Thyroid gland (tissue), 4 donors: ENCODE measurements around the gene KLF13. TPM values are rescaled to one million over a fixed set of nuclear protein-coding genes. Genes with fewer than 3 reads are reported as not detected.

Experiments
- DNase-seq, 2 donors: peaks; one replicate each; pipeline ENCODE4 v3.0.0-alpha.2; 2019
- H3K27ac ChIP-seq, 3 donors: fragments of 200-600 bp; sonication (generic); 1 replicate in 2 of 3; 2 replicates in 1 of 3; pipeline ENCODE4 v1.5.1; 2016 to 2019; ENCODE audit warnings: mild to moderate bottlenecking in 1 of 3, moderate library complexity in 1 of 3
- H3K27me3 ChIP-seq: fragments of 200-600 bp; sonication (generic); one replicate; pipeline ENCODE4 v1.5.1; 2019
- H3K36me3 ChIP-seq, 2 donors: fragments of 200-600 bp; sonication (generic); one replicate each; pipeline ENCODE4 v1.5.1; 2016 to 2019
- H3K4me1 ChIP-seq, 2 donors: fragments of 200-600 bp; sonication (generic); one replicate each; pipeline ENCODE4 v1.5.1; 2017 to 2019
- H3K4me3 ChIP-seq, 3 donors: fragments of 200-600 bp; sonication (generic); replicated peaks in 1 of 3; 1 replicate in 2 of 3; 2 replicates in 1 of 3; pipeline ENCODE4 v1.5.1; 2016; ENCODE audit warnings: mild to moderate bottlenecking in 1 of 3
- H3K9me3 ChIP-seq: fragments of 200-600 bp; sonication (generic); one replicate; pipeline ENCODE4 v1.5.1; 2017
- POLR2A ChIP-seq, 2 donors: fragments of 450-650 bp; IDR thresholded peaks; one replicate each; pipeline ENCODE4 v1.6.1; 2017; ENCODE audit warnings: antibody characterized with exemption in 2 of 2, mild to moderate bottlenecking in 2 of 2, moderate library complexity in 1 of 2
- WGBS, 2 donors: methylation state at CpG; one replicate each; pipeline ENCODE4 v1.1.5; 2017; 5-methylcytosine and 5-hydroxymethylcytosine counted together
- intact Hi-C: fragments of 100-400 bp; cut with DNase I; formaldehyde crosslinking; loops from one replicate; pipeline ENCODE4 v1.15.1; 2023
- total RNA-seq, 4 donors: library from RNA; depleted of rRNA; stranded (reverse); fragments of >200 nt; gene quantifications; one replicate each; pipeline ENCODE4 v1.2.3, GENCODE V29; 2016
- TF ChIP-seq, protein P1 (sequence below), 6 experiments: fragments of 200-600 bp in 3 of 6; fragments of 450-650 bp in 3 of 6; sonication (generic) in 3 of 6; IDR thresholded peaks; one replicate each; pipeline ENCODE4 v1.5.1; 2016 to 2019; ENCODE audit warnings: antibody characterized with exemption in 6 of 6, mild to moderate bottlenecking in 2 of 6, inconsistent platforms in 1 of 6, moderate library complexity in 1 of 6

Gene KLF13
- total RNA-seq, 4 donors from 2014 or later, result 84.0 to 117 (median 97.6) TPM

- WGBS, 2 donors, result 78 to 91% methylated on average over 5 of the region's 5 CpGs
- H3K36me3 ChIP-seq, result no peaks in the 10 kb centered on the region
- intact Hi-C loops, result loop anchor here (5.0 kb wide), 1 partner anchor 61 kb away; no protein-coding TSS in a partner anchor
- no peak overlapping the region for H3K4me3 ChIP-seq
- H3K4me1 ChIP-seq, result peaks cover 68 to 73% of the 10 kb centered on the region in 2 donors
- DNase-seq, result no peak
- TF ChIP-seq, protein P1, sequence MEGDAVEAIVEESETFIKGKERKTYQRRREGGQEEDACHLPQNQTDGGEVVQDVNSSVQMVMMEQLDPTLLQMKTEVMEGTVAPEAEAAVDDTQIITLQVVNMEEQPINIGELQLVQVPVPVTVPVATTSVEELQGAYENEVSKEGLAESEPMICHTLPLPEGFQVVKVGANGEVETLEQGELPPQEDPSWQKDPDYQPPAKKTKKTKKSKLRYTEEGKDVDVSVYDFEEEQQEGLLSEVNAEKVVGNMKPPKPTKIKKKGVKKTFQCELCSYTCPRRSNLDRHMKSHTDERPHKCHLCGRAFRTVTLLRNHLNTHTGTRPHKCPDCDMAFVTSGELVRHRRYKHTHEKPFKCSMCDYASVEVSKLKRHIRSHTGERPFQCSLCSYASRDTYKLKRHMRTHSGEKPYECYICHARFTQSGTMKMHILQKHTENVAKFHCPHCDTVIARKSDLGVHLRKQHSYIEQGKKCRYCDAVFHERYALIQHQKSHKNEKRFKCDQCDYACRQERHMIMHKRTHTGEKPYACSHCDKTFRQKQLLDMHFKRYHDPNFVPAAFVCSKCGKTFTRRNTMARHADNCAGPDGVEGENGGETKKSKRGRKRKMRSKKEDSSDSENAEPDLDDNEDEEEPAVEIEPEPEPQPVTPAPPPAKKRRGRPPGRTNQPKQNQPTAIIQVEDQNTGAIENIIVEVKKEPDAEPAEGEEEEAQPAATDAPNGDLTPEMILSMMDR (IDR thresholded peaks at IDR 0.05), result no peak
- TF ChIP-seq POLR2A (IDR thresholded peaks at IDR 0.05), result no peak
- no peaks in the 10 kb centered on the region for H3K9me3 ChIP-seq
- H3K27me3 ChIP-seq, result no peaks in the 10 kb centered on the region
- H3K27ac ChIP-seq, result peak overlapping the region; percentile 95 to 100 (median 100)
Measured at GRCh38 chr15:31331389-31331788, 4.8 kb downstream of the KLF13 start.

GRCh38 chr15:31332020-31332680, 5.5 kb downstream of the KLF13 start:
- Histone ChIP-seq H3K4me3 (no peak overlapping the region), H3K27ac (peak overlapping the region; percentile 95 to 100 (median 100)), H3K9me3 (no peaks in the 10 kb centered on the region), H3K27me3 (no peaks in the 10 kb centered on the region), H3K4me1 (peaks cover 76 to 80% of the 10 kb centered on the region in 2 donors), H3K36me3 (no peaks in the 10 kb centered on the region)
- no peak for TF ChIP-seq POLR2A (IDR thresholded peaks at IDR 0.05)
- TF ChIP-seq, protein P1 (IDR thresholded peaks at IDR 0.05), result no peak
- intact Hi-C loops, result loop anchor here (5.0 kb wide), 1 partner anchor 60 kb away; no protein-coding TSS in a partner anchor
- peak; percentile 59 for DNase-seq
- WGBS, 2 donors, result 48 to 51% methylated on average over 7 to 9 of the region's 9 CpGs

DNA sequence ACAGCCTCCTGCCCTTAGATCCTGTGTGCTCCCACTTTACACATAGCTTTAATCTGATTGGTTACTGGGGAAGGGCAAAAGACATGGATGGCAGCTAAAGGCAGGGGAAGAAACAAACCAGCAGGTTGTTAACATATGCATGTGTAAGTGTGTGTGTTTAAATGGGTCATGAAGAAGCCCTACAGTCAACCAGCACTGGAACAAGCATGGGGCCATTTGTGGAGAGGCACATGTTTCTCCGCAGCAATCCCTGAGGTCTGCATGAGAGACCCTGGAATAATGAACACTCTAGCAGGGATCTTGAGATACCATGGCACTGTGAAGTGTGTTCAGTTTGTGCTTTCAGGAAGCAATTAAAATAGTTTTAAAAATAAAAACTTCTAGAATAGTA, 6.0 kb downstream of the KLF13 start:
- H3K4me1 ChIP-seq, result peaks cover 81 to 86% of the 10 kb centered on the region in 2 donors
- no peaks in the 10 kb centered on the region for H3K9me3 ChIP-seq
- TF ChIP-seq POLR2A (IDR thresholded peaks at IDR 0.05), result peak in 1 of 2 donors; percentile 58
- TF ChIP-seq, protein P1 (IDR thresholded peaks at IDR 0.05), result no peak
- 42 to 50% methylated on average over 1 of the region's 1 CpG for WGBS, 2 donors
- intact Hi-C loops, result loop anchor here (5.0 kb wide), 1 partner anchor 60 kb away; no protein-coding TSS in a partner anchor
- H3K27me3 ChIP-seq, result no peaks in the 10 kb centered on the region
- H3K4me3 ChIP-seq, result no peak overlapping the region
- peak overlapping the region; percentile 95 to 100 (median 100) for H3K27ac ChIP-seq
- peak; percentile 54 to 60 for DNase-seq
- no peaks in the 10 kb centered on the region for H3K36me3 ChIP-seq

DNA sequence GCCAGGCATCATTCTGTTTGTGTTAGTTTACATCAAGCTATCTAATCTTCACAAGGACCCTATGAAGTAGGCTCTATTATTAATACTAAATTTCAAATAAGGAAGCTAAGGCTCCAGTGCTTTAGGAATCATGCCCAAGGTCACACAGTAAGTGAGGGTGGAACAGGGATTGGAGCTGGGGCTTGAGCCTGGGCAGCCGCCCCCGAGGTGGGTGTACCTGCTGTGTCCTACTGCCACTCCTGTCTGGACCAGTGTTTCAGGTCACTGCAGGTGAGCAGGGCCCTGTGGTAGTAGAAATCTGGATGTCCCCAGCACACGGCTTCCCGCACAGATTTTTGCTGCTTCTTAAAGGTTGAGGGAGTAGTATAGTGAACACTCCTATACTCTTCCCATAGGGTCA, 6.5 kb downstream of the KLF13 start:
- H3K4me3 ChIP-seq, result no peak overlapping the region
- intact Hi-C loops, result loop anchor here (5.0 kb wide), 1 partner anchor 59 kb away; no protein-coding TSS in a partner anchor
- no peaks in the 10 kb centered on the region for H3K27me3 ChIP-seq
- no peak for TF ChIP-seq POLR2A (IDR thresholded peaks at IDR 0.05)
- TF ChIP-seq, protein P1 (IDR thresholded peaks at IDR 0.05), result no peak
- WGBS, 2 donors, result 78% methylated on average over 4 of the region's 4 CpGs
- no peaks in the 10 kb centered on the region for H3K36me3 ChIP-seq
- peak overlapping the region; percentile 95 to 100 (median 100) for H3K27ac ChIP-seq
- peaks cover 86 to 90% of the 10 kb centered on the region in 2 donors for H3K4me1 ChIP-seq
- H3K9me3 ChIP-seq, result no peaks in the 10 kb centered on the region
- DNase-seq, result peak; percentile 54 to 61

- Histone ChIP-seq H3K9me3 (no peaks in the 10 kb centered on the region), H3K27ac (peak overlapping the region; percentile 95 to 100 (median 100)), H3K4me1 (peaks cover 93 to 97% of the 10 kb centered on the region in 2 donors), H3K4me3 (no peak overlapping the region), H3K27me3 (no peaks in the 10 kb centered on the region), H3K36me3 (no peaks in the 10 kb centered on the region)
- TF ChIP-seq, protein P1 (IDR thresholded peaks at IDR 0.05), result no peak
- no peak for TF ChIP-seq POLR2A (IDR thresholded peaks at IDR 0.05)
- intact Hi-C loops, result loop anchor here (5.0 kb wide), 1 partner anchor 58 kb away; no protein-coding TSS in a partner anchor
- DNase-seq, result no peak
- WGBS, 2 donors, result 93 to 100% methylated on average over 3 of the region's 3 CpGs
Measured at GRCh38 chr15:31333820-31334219, 7.2 kb downstream of the KLF13 start.
